Measurements from ENCODE around the gene SARS2. TPM values are rescaled to one million over a fixed set of nuclear protein-coding genes. Genes with fewer than 3 reads are reported as not detected.

Gene SARS2
- total and polyA plus RNA-seq, 4 donors = 15.9 to 19.2 (median 17.1) TPM

- no peak overlapping the region for H3K4me3 ChIP-seq (ENCODE audit: low read depth in 1 of 3, low read length in 3 of 3)
- TF ChIP-seq JUND (IDR thresholded peaks at IDR 0.05) (no peak), SP1 (IDR thresholded peaks at IDR 0.05) (no peak), RAD21 (IDR thresholded peaks at IDR 0.05) (no peak), MAX (IDR thresholded peaks at IDR 0.05) (no peak), RXRA (IDR thresholded peaks at IDR 0.05) (no peak), EGR1 (IDR thresholded peaks at IDR 0.05; ENCODE audit: low read depth in 2 of 2) (no peak), FOXA2 (IDR thresholded peaks at IDR 0.05) (no peak), GABPA (IDR thresholded peaks at IDR 0.05 in 1 of 2, conservative IDR thresholded peaks at IDR 0.05 in 1 of 2) (no peak), FOXA1 (IDR thresholded peaks at IDR 0.05) (no peak)
- TF ChIP-seq, protein P1, sequence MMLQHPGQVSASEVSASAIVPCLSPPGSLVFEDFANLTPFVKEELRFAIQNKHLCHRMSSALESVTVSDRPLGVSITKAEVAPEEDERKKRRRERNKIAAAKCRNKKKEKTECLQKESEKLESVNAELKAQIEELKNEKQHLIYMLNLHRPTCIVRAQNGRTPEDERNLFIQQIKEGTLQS (IDR thresholded peaks at IDR 0.05) = no peak
- H3K27ac ChIP-seq (ENCODE audit: low read depth in 1 of 2, low read length in 2 of 2) = peak overlapping the region in 1 of 2 donors; percentile 18
- peaks cover 0 to 7% (median 4%) of the 10 kb centered on the region in 4 donors for H3K4me1 ChIP-seq (ENCODE audit: control insufficient read depth in 4 of 4, insufficient read depth in 4 of 4, low read length in 3 of 4)
- WGBS = 84% methylated on average over 14 of the region's 14 CpGs
- no peak for DNase-seq (ENCODE audit: low spot score)
- no peaks in the 10 kb centered on the region for H3K27me3 ChIP-seq (ENCODE audit: control insufficient read depth in 4 of 4, insufficient read depth in 4 of 4, low read length in 3 of 4)
- no peaks in the 10 kb centered on the region for H3K9me3 ChIP-seq (ENCODE audit: control insufficient read depth in 4 of 4, low read length in 3 of 4)
- H3K9ac ChIP-seq (ENCODE audit: low read depth in 1 of 2, low read length in 2 of 2) = no peak overlapping the region
- H3K36me3 ChIP-seq (ENCODE audit: control insufficient read depth in 4 of 4, insufficient read depth in 3 of 4, low read depth in 1 of 4, low read length in 3 of 4) = peaks cover 2 to 22% (median 18%) of the 10 kb centered on the region in 4 donors
These were observed 37.2 kb downstream of the SARS2 start for GRCh38 chr19:38893341-38893771.

DNA sequence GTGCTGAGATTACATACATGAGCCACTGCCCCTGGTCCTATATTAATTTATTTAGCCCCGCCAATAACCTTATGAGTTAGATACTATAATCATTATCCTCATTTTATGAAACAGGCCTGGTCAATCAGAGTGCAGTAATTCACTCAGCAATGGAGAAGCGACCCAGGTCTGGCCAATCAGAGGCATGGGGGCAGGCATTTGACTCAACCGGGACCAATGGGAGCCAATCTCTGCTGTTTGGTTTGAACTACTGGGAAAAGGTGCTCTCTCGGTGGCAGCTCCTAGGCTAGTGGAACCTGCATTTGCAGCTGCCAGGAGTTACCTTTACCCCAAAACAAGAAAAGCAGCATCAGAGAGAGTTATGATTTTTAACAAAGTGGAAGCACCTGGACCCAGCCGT lies 37.7 kb downstream of the SARS2 start:
- 90% methylated on average over 5 of the region's 5 CpGs for WGBS
- TF ChIP-seq FOXA1 (IDR thresholded peaks at IDR 0.05) (no peak), YY1 (IDR thresholded peaks at IDR 0.05) (no peak), EGR1 (IDR thresholded peaks at IDR 0.05; ENCODE audit: low read depth in 2 of 2) (no peak)
- TF ChIP-seq, protein P2, sequence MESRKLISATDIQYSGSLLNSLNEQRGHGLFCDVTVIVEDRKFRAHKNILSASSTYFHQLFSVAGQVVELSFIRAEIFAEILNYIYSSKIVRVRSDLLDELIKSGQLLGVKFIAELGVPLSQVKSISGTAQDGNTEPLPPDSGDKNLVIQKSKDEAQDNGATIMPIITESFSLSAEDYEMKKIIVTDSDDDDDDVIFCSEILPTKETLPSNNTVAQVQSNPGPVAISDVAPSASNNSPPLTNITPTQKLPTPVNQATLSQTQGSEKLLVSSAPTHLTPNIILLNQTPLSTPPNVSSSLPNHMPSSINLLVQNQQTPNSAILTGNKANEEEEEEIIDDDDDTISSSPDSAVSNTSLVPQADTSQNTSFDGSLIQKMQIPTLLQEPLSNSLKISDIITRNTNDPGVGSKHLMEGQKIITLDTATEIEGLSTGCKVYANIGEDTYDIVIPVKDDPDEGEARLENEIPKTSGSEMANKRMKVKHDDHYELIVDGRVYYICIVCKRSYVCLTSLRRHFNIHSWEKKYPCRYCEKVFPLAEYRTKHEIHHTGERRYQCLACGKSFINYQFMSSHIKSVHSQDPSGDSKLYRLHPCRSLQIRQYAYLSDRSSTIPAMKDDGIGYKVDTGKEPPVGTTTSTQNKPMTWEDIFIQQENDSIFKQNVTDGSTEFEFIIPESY (IDR thresholded peaks at IDR 0.05) = no peak
- Histone ChIP-seq H3K4me1 (ENCODE audit: control insufficient read depth in 4 of 4, insufficient read depth in 4 of 4, low read length in 3 of 4) (peaks cover 0 to 3% (median under 1%) of the 10 kb centered on the region in 4 donors), H3K27me3 (ENCODE audit: control insufficient read depth in 4 of 4, insufficient read depth in 4 of 4, low read length in 3 of 4) (no peaks in the 10 kb centered on the region), H3K36me3 (ENCODE audit: control insufficient read depth in 4 of 4, insufficient read depth in 3 of 4, low read depth in 1 of 4, low read length in 3 of 4) (peaks cover 2 to 24% (median 18%) of the 10 kb centered on the region in 4 donors), H3K27ac (ENCODE audit: low read depth in 1 of 2, low read length in 2 of 2) (peak overlapping the region in 1 of 2 donors; percentile 2), H3K9ac (ENCODE audit: low read depth in 1 of 2, low read length in 2 of 2) (no peak overlapping the region), H3K9me3 (ENCODE audit: control insufficient read depth in 4 of 4, low read length in 3 of 4) (no peaks in the 10 kb centered on the region), H3K4me3 (ENCODE audit: low read depth in 1 of 3, low read length in 3 of 3) (no peak overlapping the region)
- DNase-seq (ENCODE audit: low spot score) = no peak

GRCh38 chr19:38891771-38892170 lies 38.8 kb downstream of the SARS2 start:
- Histone ChIP-seq H3K4me1 (ENCODE audit: control insufficient read depth in 4 of 4, insufficient read depth in 4 of 4, low read length in 3 of 4) (peaks cover 0 to under 1% (median 0%) of the 10 kb centered on the region in 4 donors), H3K9me3 (ENCODE audit: control insufficient read depth in 4 of 4, low read length in 3 of 4) (no peaks in the 10 kb centered on the region), H3K4me3 (ENCODE audit: low read depth in 1 of 3, low read length in 3 of 3) (no peak overlapping the region), H3K27me3 (ENCODE audit: control insufficient read depth in 4 of 4, insufficient read depth in 4 of 4, low read length in 3 of 4) (no peaks in the 10 kb centered on the region), H3K27ac (ENCODE audit: low read depth in 1 of 2, low read length in 2 of 2) (no peak overlapping the region), H3K36me3 (ENCODE audit: control insufficient read depth in 4 of 4, insufficient read depth in 3 of 4, low read depth in 1 of 4, low read length in 3 of 4) (peaks cover 2 to 24% (median 18%) of the 10 kb centered on the region in 4 donors), H3K9ac (ENCODE audit: low read depth in 1 of 2, low read length in 2 of 2) (no peak overlapping the region)
- no peak for TF ChIP-seq EGR1 (IDR thresholded peaks at IDR 0.05; ENCODE audit: low read depth in 2 of 2)
- TF ChIP-seq SP1 (IDR thresholded peaks at IDR 0.05) = no peak
- TF ChIP-seq HNF4G (IDR thresholded peaks at IDR 0.05) = no peak
- TF ChIP-seq MAX (IDR thresholded peaks at IDR 0.05) = no peak
- no peak for TF ChIP-seq RAD21 (IDR thresholded peaks at IDR 0.05)
- TF ChIP-seq JUND (IDR thresholded peaks at IDR 0.05) = no peak
- no peak for TF ChIP-seq REST (IDR thresholded peaks at IDR 0.05)
- TF ChIP-seq NR2F2 (IDR thresholded peaks at IDR 0.05) = no peak
- TF ChIP-seq FOXA1 (IDR thresholded peaks at IDR 0.05) = no peak
- no peak for TF ChIP-seq GABPA (IDR thresholded peaks at IDR 0.05 in 1 of 2, conservative IDR thresholded peaks at IDR 0.05 in 1 of 2)
- no peak for DNase-seq (ENCODE audit: low spot score)
- 93% methylated on average over 6 of the region's 6 CpGs for WGBS
